B cell (primary cell): ENCODE results near the gene SAXO1. TPM values are rescaled to one million over a fixed set of nuclear protein-coding genes. Genes with fewer than 3 reads are reported as not detected.

Source experiments
- ATAC-seq: fragments of 200-7000 bp; cut with Tn5 transposase; one replicate; pipeline ENCODE4 v1.10.0; 2021; ENCODE audit warnings: low read depth, mild to moderate bottlenecking, moderate number of reproducible peaks, moderate library complexity
- CTCF ChIA-PET: fragments of 350-600 bp; sonication (Branson Sonifier 250); formaldehyde crosslinking; loops from one replicate; lab custom pipeline; 2021; ENCODE audit warnings: antibody characterized with exemption, inconsistent platforms; lab: Charles Lee
- POLR2A ChIA-PET: fragments of 350-600 bp; sonication (Branson Sonifier 250); formaldehyde crosslinking; loops from one replicate; lab custom pipeline; 2021; ENCODE audit warnings: antibody characterized with exemption; lab: Charles Lee
- DNase-seq: peaks from one replicate; pipeline ENCODE4 v3.0.0; 2013
- H2AFZ ChIP-seq: 2 replicates; pipeline ENCODE4 v1.6.1; 2012; ENCODE audit warnings: mild to moderate bottlenecking, low read depth, low read length; ENCODE audit not compliant: insufficient read depth, poor library complexity, severe bottlenecking
- H3K27ac ChIP-seq, 2 donors: 1 replicate in 1 of 2; 2 replicates in 1 of 2; pipeline ENCODE4 v1.5.1; 2012 to 2013; ENCODE audit warnings: low read length in 2 of 2, mild to moderate bottlenecking in 2 of 2, moderate library complexity in 1 of 2
- H3K27me3 ChIP-seq, 4 experiments: fragments of 200-600 bp in 1 of 4; sonication (generic) in 1 of 4; replicated peaks in 1 of 4; 1 replicate in 2 of 4; 2 replicates in 2 of 4; pipeline versions ENCODE4 v1.6.1 to v1.7.0; 2013 to 2016; ENCODE audit warnings: low read length in 3 of 4, mild to moderate bottlenecking in 2 of 4, mixed read lengths in 1 of 4, moderate library complexity in 1 of 4; ENCODE audit not compliant: insufficient read depth in 4 of 4, control insufficient read depth in 3 of 4; ENCODE audit errors: control extremely low read depth in 1 of 4
- H3K36me3 ChIP-seq, 2 experiments: replicated peaks in 1 of 2; 1 replicate in 1 of 2; 2 replicates in 1 of 2; pipeline versions ENCODE4 v1.6.1 to v1.7.1; 2013; ENCODE audit warnings: low read length in 1 of 2; ENCODE audit not compliant: insufficient read depth in 2 of 2, control insufficient read depth in 1 of 2; ENCODE audit errors: control extremely low read depth in 1 of 2, extremely low read depth in 1 of 2
- H3K4me1 ChIP-seq, 2 donors: fragments of 200-600 bp in 1 of 2; sonication (generic) in 1 of 2; 1 replicate in 1 of 2; 2 replicates in 1 of 2; pipeline versions ENCODE4 v1.5.1 to v1.6.1; 2013 to 2017; ENCODE audit warnings: low read length in 2 of 2; ENCODE audit not compliant: control insufficient read depth in 2 of 2, insufficient read depth in 2 of 2
- H3K4me2 ChIP-seq: replicated peaks from 2 replicates; pipeline ENCODE3; 2012; ENCODE audit warnings: mild to moderate bottlenecking, low read depth, low read length; ENCODE audit not compliant: poor library complexity, severe bottlenecking
- H3K4me3 ChIP-seq, 5 experiments: fragments of 200-600 bp in 1 of 5; sonication (generic) in 1 of 5; 1 replicate in 3 of 5; 2 replicates in 2 of 5; pipeline versions ENCODE4 v1.5.1 to v1.7.0; 2011 to 2016; ENCODE audit warnings: low read length in 4 of 5, mild to moderate bottlenecking in 4 of 5, low read depth in 2 of 5, control low read depth in 1 of 5, moderate library complexity in 1 of 5; ENCODE audit not compliant: insufficient read depth in 1 of 5; ENCODE audit errors: control extremely low read depth in 1 of 5, extremely low read depth in 1 of 5
- H3K79me2 ChIP-seq: fragments of 200-600 bp; sonication (generic); one replicate; pipeline ENCODE4 v1.6.0; 2016; ENCODE audit warnings: low read length; ENCODE audit not compliant: control insufficient read depth, insufficient read depth
- H3K9ac ChIP-seq: fragments of 200-600 bp; sonication (generic); 2 replicates; pipeline ENCODE4 v1.6.1; 2017; ENCODE audit warnings: mild to moderate bottlenecking, low read length, moderate library complexity
- H3K9me3 ChIP-seq, 3 donors: one replicate each; pipeline versions ENCODE4 v1.6.1 to v1.7.1; 2013; ENCODE audit warnings: low read length in 2 of 3; ENCODE audit not compliant: control insufficient read depth in 2 of 3, insufficient read depth in 1 of 3; ENCODE audit errors: control extremely low read depth in 1 of 3
- H4K20me1 ChIP-seq: 2 replicates; pipeline ENCODE4 v1.6.0; 2012; ENCODE audit warnings: mild to moderate bottlenecking, low read length; ENCODE audit not compliant: insufficient read depth, control insufficient read depth, poor library complexity, severe bottlenecking
- H3K27ac Mint-ChIP-seq: one replicate; pipeline ENCODE4 v1.8.0; 2021; ENCODE audit warnings: mixed read lengths
- H3K27me3 Mint-ChIP-seq: one replicate; pipeline ENCODE4 v1.8.0; 2021; ENCODE audit warnings: mixed read lengths
- H3K4me1 Mint-ChIP-seq: one replicate; pipeline ENCODE4 v1.8.0; 2021; ENCODE audit warnings: mixed read lengths
- H3K4me3 Mint-ChIP-seq: one replicate; pipeline ENCODE4 v1.8.0; 2021; ENCODE audit warnings: mixed read lengths
- H3K9me3 Mint-ChIP-seq: one replicate; pipeline ENCODE4 v1.8.0; 2022; ENCODE audit warnings: mixed read lengths; ENCODE audit not compliant: insufficient read depth
- CTCF ChIP-seq: fragments of 200-600 bp; IDR thresholded peaks from one replicate; pipeline ENCODE4 v1.8.0; 2022; ENCODE audit warnings: antibody characterized with exemption, mild to moderate bottlenecking
- EZH2 ChIP-seq: IDR thresholded peaks from 2 replicates; pipeline ENCODE4 v1.6.1; 2012; ENCODE audit warnings: borderline replicate concordance, low read depth, mild to moderate bottlenecking, moderate library complexity, low read length; ENCODE audit not compliant: insufficient read depth, poor library complexity, severe bottlenecking
- WGBS: methylation state at CpG from one replicate; pipeline ENCODE4 v1.1.5; 2013; ENCODE audit warnings: missing lambda C conversion rate; ENCODE audit not compliant: insufficient coverage; 5-methylcytosine and 5-hydroxymethylcytosine counted together
- intact Hi-C: fragments of 100-400 bp; cut with micrococcal nuclease; formaldehyde crosslinking; loops from one replicate; pipeline ENCODE4 v1.10.0; 2022
- polyA plus RNA-seq: library from polyadenylated mRNA; depleted of rRNA; stranded (reverse); fragments of >200 nt; gene quantifications from 2 replicates; pipeline ENCODE4 v1.2.3, GENCODE V29; 2012
- total RNA-seq, 2 donors: library from RNA; stranded (reverse); fragments of 120-200 nt in 1 of 2; gene quantifications; 1 replicate in 1 of 2; 2 replicates in 1 of 2; pipeline versions ENCODE4 v1.2.3 to v1.2.4, GENCODE V29; 2013 to 2022

Gene SAXO1
- total and polyA plus RNA-seq, 2 donors (not counting 1 experiment from before 2014, with no cell fraction given) = 0.01 TPM; not detected in 1

- no peaks in the 10 kb centered on the region for H3K79me2 ChIP-seq
- ChIA-PET POLR2A (no interaction called here), CTCF (no interaction called here)
- no peak overlapping the region for H3K4me2 ChIP-seq
- no peak overlapping the region for H3K9ac ChIP-seq
- peaks cover 0 to 3% (median 0%) of the 10 kb centered on the region in 4 experiments for H3K27me3 ChIP-seq
- no peak overlapping the region for H3K27ac ChIP-seq
- H3K4me3 ChIP-seq = no peak overlapping the region
- TF ChIP-seq CTCF = no peak
- no peak for TF ChIP-seq EZH2
- no peak for DNase-seq
- Mint-ChIP-seq H3K4me3 (no peak overlapping the region), H3K9me3 (no peaks in the 10 kb centered on the region), H3K4me1 (peaks cover 2% of the 10 kb centered on the region), H3K27me3 (peaks cover 41% of the 10 kb centered on the region), H3K27ac (no peak overlapping the region)
- no peak overlapping the region for H2AFZ ChIP-seq
- WGBS = 74% methylated on average over 4 of the region's 5 CpGs
- no peaks in the 10 kb centered on the region for H4K20me1 ChIP-seq
- intact Hi-C loops = no loop called here
- H3K4me1 ChIP-seq = no peaks in the 10 kb centered on the region
- no peak for ATAC-seq
- no peaks in the 10 kb centered on the region for H3K36me3 ChIP-seq
- H3K9me3 ChIP-seq = peaks cover 0 to 5% (median 0%) of the 10 kb centered on the region in 3 donors
Measured at GRCh38 chr9:18972675-18973074, 60.3 kb downstream of the SAXO1 start.

GRCh38 chr9:18971909-18972308 lies 61.1 kb downstream of the SAXO1 start:
- Histone ChIP-seq H4K20me1 (no peaks in the 10 kb centered on the region), H3K36me3 (no peaks in the 10 kb centered on the region), H3K4me3 (no peak overlapping the region), H3K4me1 (no peaks in the 10 kb centered on the region), H3K27me3 (peaks cover 0 to 3% (median 0%) of the 10 kb centered on the region in 4 experiments), H2AFZ (no peak overlapping the region), H3K9ac (no peak overlapping the region), H3K27ac (no peak overlapping the region), H3K4me2 (no peak overlapping the region), H3K9me3 (peaks cover 0 to 12% (median 0%) of the 10 kb centered on the region in 3 donors), H3K79me2 (no peaks in the 10 kb centered on the region)
- Mint-ChIP-seq H3K4me1 (peaks cover 2% of the 10 kb centered on the region), H3K4me3 (no peak overlapping the region), H3K9me3 (no peaks in the 10 kb centered on the region), H3K27me3 (peaks cover 41% of the 10 kb centered on the region), H3K27ac (no peak overlapping the region)
- WGBS = 100% methylated on average over 1 of the region's 1 CpG
- ATAC-seq = no peak
- ChIA-PET POLR2A (no interaction called here), CTCF (no interaction called here)
- DNase-seq = no peak
- intact Hi-C loops = no loop called here
- TF ChIP-seq CTCF (no peak), EZH2 (no peak)
